Right renal pelvis (tissue), 4 donors: ENCODE results near the gene GAST. TPM values are rescaled to one million over a fixed set of nuclear protein-coding genes. Genes with fewer than 3 reads are reported as not detected.
A peak's percentile ranks its signal among the peaks of the same experiment; 100 is the strongest.

ENCODE experiments used
- DNase-seq, 4 donors: peaks; one replicate each; pipeline ENCODE4 v3.0.0-alpha.2; 2013; ENCODE audit warnings: low read depth in 4 of 4, low spot score in 3 of 4, missing footprints in 1 of 4
- polyA plus RNA-seq, 4 donors: library from polyadenylated mRNA; unstranded; fragments of 120-200 nt; gene quantifications; one replicate each; pipeline ENCODE4 v1.2.1, GENCODE V29; 2013; ENCODE audit not compliant: insufficient read length in 4 of 4

The GAST gene
- polyA plus RNA-seq, 4 donors, result not detected

GRCh38 chr17:41738077-41738800 lies 26.1 kb downstream of the GAST start:
- DNase-seq, result peak; percentile 65 to 88 (median 70)

DNA sequence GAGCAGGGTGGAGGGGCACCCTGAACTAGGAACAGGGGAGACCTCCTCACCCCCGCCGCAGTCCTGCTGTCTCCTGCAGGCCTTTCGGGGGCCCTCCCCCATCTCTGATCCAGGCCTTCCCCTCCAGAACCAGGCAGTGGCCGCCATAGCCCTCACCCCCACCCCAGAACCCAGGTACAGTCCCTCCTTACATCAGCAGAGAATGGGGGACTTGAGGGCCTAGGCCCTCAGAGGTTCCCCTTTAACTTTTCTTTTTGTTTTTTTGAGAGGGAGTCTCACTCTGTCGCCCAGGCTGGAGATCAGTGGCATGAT lies 26.6 kb downstream of the GAST start:
- no peak for DNase-seq

- no peak for DNase-seq
These were observed 27.7 kb downstream of the GAST start for GRCh38 chr17:41739661-41740352.

- no peak for DNase-seq
These were observed 28.4 kb downstream of the GAST start for GRCh38 chr17:41740506-41740905.

- no peak for DNase-seq
These were observed 29.6 kb downstream of the GAST start for GRCh38 chr17:41741709-41742108.

DNA sequence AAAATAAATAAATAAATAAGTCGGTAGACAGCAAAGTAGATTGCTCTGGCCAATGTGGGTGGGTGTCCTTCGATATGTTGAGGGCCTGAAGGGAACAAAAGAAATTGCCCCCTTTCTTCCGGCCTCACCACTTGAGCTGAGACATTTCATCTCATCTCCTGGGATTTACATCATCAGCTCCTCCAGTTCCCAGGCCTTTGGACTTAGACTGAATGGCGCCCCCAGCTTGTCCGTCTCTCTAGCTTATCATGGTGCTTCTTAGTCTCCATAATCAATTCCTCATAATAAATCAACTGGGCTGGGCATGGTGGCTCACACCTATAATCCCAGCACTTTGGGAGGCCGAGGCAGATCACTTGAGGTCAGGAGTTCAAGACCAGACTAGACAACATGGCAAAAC lies 36.1 kb downstream of the GAST start:
- DNase-seq, result no peak

GRCh38 chr17:41750862-41751261 lies 38.7 kb downstream of the GAST start:
- no peak for DNase-seq

DNA sequence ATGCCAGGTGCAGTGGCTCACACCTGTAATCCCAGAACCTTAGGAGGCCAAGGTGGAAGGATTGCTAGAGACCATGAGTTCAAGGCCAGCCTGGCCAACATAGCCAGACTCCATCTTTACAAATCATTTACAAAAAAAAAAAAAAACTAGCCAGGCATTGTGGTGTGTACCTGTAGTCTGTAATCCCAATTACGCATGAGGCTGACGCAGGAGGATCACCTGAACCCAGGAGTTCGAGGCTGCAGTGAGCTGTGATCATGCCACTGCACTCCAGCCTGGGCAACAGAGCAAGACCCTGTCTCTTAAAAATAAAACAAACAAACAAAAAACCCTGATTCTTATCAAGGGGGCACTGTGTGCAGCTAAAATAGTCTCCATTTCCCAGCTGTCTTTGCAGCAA lies 39.2 kb downstream of the GAST start:
- DNase-seq, result no peak

- DNase-seq, result no peak
These were observed 41.9 kb downstream of the GAST start for GRCh38 chr17:41754066-41754465.

DNA sequence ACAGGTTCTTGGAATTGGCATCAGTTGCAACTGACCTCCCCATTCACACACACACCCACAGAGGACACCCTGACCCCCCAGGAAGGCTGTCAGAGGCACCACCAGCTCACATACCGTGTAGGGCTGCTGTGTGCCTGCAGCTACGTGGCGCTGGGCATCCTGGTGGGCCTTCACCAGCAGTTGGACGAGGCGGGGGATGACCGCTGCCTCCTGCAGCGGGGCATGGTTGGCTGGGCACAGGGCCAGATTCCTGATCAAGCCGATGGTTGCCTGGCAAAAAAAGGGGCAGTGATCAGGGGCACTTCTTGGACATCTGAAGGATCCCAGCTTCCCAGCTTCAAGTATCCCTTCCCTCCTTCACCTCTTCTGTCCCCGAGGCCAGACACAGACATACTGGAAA lies 46.5 kb downstream of the GAST start:
- no peak for DNase-seq

GRCh38 chr17:41760878-41761277 lies 48.7 kb downstream of the GAST start:
- no peak for DNase-seq

- no peak for DNase-seq
These were observed 50.3 kb downstream of the GAST start for GRCh38 chr17:41762391-41762790.

DNA sequence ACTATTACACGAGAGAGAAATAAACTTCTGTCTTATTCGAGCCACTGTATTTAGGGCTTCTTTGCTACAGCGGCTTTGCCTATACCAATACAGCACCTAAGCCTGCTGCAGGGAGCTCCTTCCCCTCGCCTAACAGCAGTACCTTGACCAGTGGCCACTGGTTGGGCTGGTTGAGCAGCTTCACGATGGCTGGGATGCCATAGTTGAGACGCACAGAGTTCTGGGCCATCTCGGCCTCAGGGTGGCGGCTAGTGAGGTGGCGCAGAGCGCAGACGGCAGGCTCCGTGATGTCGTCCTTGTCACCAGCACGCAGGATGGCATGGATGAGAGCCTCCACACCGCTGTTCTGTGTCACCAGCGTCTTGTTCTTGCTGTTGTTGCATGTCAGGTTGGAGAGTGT lies 50.7 kb downstream of the GAST start:
- no peak for DNase-seq

- DNase-seq, result no peak
These were observed 51.2 kb downstream of the GAST start for GRCh38 chr17:41763327-41763726.

Other genes starting within 250 kb of the GAST start
- not detected for gene KRT32, start 244.9 kb upstream of the GAST start, polyA plus RNA-seq
- under 1 TPM in 1 of 4 donors, not detected in 3; 0.06 TPM for gene KRT35, start 231.2 kb upstream of the GAST start, polyA plus RNA-seq
- gene KRT36, start 222.4 kb upstream of the GAST start, polyA plus RNA-seq, result not detected
- 1 to 10 TPM in 2 of 4 donors, under 1 TPM in 2; 0.21 to 6.2 (median 1.2) TPM for gene KRT13, start 206.7 kb upstream of the GAST start, polyA plus RNA-seq
- 1 to 10 TPM in 2 of 4 donors, under 1 TPM in 2; 0.68 to 2.9 (median 1.2) TPM for gene KRT15, start 193.4 kb upstream of the GAST start, polyA plus RNA-seq
- 100 to 1,000 TPM; 143 to 231 (median 189) TPM for gene KRT19, start 184.0 kb upstream of the GAST start, polyA plus RNA-seq
- gene KRT9, start 140.3 kb upstream of the GAST start, polyA plus RNA-seq, result not detected
- gene KRT14, start 125.4 kb upstream of the GAST start, polyA plus RNA-seq, result under 1 TPM; 0.14 to 0.44 (median 0.26) TPM
- under 1 TPM in 1 of 4 donors, not detected in 3; 0.09 TPM for gene KRT16, start 99.6 kb upstream of the GAST start, polyA plus RNA-seq
- 1 to 10 TPM; 1.2 to 4.0 (median 1.9) TPM for gene KRT17, start 87.8 kb upstream of the GAST start, polyA plus RNA-seq
- 100 to 1,000 TPM; 762 to 798 (median 768) TPM for gene EIF1, start 23.4 kb upstream of the GAST start, polyA plus RNA-seq
- gene HAP1, start 22.3 kb downstream of the GAST start, polyA plus RNA-seq, result 1 to 10 TPM in 1 of 4 donors, under 1 TPM in 3; 0.86 to 1.1 (median 0.94) TPM
- 100 to 1,000 TPM; 200 to 246 (median 211) TPM for gene JUP, start 74.4 kb downstream of the GAST start, polyA plus RNA-seq
- gene P3H4, start 99.6 kb downstream of the GAST start, polyA plus RNA-seq, result 10 to 100 TPM; 35.0 to 47.0 (median 41.4) TPM
- gene FKBP10, start 100.7 kb downstream of the GAST start, polyA plus RNA-seq, result 100 to 1,000 TPM; 142 to 160 (median 146) TPM
- 100 to 1,000 TPM in 2 of 4 donors, 10 to 100 TPM in 2; 93.4 to 124 (median 102) TPM for gene NT5C3B, start 123.9 kb downstream of the GAST start, polyA plus RNA-seq
- gene KLHL10, start 125.5 kb downstream of the GAST start, polyA plus RNA-seq, result under 1 TPM; 0.18 to 0.34 (median 0.29) TPM
- 1 to 10 TPM; 7.2 to 9.5 (median 8.7) TPM for gene KLHL11, start 153.1 kb downstream of the GAST start, polyA plus RNA-seq
- 10 to 100 TPM; 81.0 to 91.3 (median 91.1) TPM for gene ACLY, start 206.6 kb downstream of the GAST start, polyA plus RNA-seq
- gene ODAD4, start 218.3 kb downstream of the GAST start, polyA plus RNA-seq, result 1 to 10 TPM; 5.7 to 7.2 (median 6.3) TPM